Endothelial cell of umbilical vein (primary cell): ENCODE results near the gene IQCN. TPM values are rescaled to one million over a fixed set of nuclear protein-coding genes. Genes with fewer than 3 reads are reported as not detected.

Experiments
- BruUV-seq: library from RNA; stranded (reverse); fragments of 400-500 nt; replicated peaks from 2 replicates; lab custom pipeline; 2021; lab: Mats Ljungman, UMichigan
- CTCF ChIA-PET: fragments of 300-600, 350-600 bp; sonication (Branson Sonifier 250); formaldehyde crosslinking; loops from one replicate; lab custom pipeline; 2021; ENCODE audit warnings: antibody characterized with exemption, inconsistent platforms; lab: Charles Lee
- POLR2A ChIA-PET: fragments of 300-600, 350-600 bp; sonication (Branson Sonifier 250); formaldehyde crosslinking; loops from one replicate; lab custom pipeline; 2021; ENCODE audit warnings: antibody characterized with exemption, inconsistent platforms; lab: Charles Lee
- DNase-seq: peaks from one replicate; pipeline ENCODE4 v3.0.0-alpha.2; 2011; ENCODE audit warnings: low read depth, low spot score
- FAIRE-seq: peaks from 2 replicates; lab custom pipeline; 2011; peaks lifted over from hg19 to GRCh38; lab: Jason Lieb, UNC
- H2AFZ ChIP-seq: 2 replicates; pipeline ENCODE4 v1.6.0; 2012; ENCODE audit warnings: low read depth, low read length, control low read depth, inconsistent platforms
- H3K27ac ChIP-seq: 2 replicates; pipeline ENCODE4 v1.5.1; 2011; ENCODE audit warnings: low read depth, mild to moderate bottlenecking, control low read depth, low read length, moderate library complexity; ENCODE audit not compliant: insufficient read depth
- H3K27me3 ChIP-seq, 2 experiments: 2 replicates each; pipeline versions ENCODE4 v1.6.0 to v1.6.1; 2011; ENCODE audit warnings: low read length in 2 of 2, mixed read lengths in 1 of 2; ENCODE audit not compliant: control insufficient read depth in 2 of 2, insufficient read depth in 2 of 2
- H3K36me3 ChIP-seq, 2 experiments: 2 replicates in 1 of 2; 3 replicates in 1 of 2; pipeline ENCODE4 v1.5.1; 2011; ENCODE audit warnings: low read length in 2 of 2, mild to moderate bottlenecking in 1 of 2, moderate library complexity in 1 of 2; ENCODE audit not compliant: control insufficient read depth in 2 of 2, insufficient read depth in 2 of 2; ENCODE audit errors: extremely low read depth in 1 of 2
- H3K4me1 ChIP-seq: 3 replicates; pipeline ENCODE4 v1.5.1; 2011; ENCODE audit warnings: mild to moderate bottlenecking, low read length; ENCODE audit not compliant: control insufficient read depth, insufficient read depth; ENCODE audit errors: extremely low read depth
- H3K4me2 ChIP-seq: 2 replicates; pipeline ENCODE4 v1.6.1; 2011; ENCODE audit warnings: low read length, control low read depth, mixed read lengths; ENCODE audit not compliant: insufficient read depth
- H3K4me3 ChIP-seq, 3 experiments: fragments of 200-600 bp in 1 of 3; sonication (generic), shearing (Covaris generic) in 1 of 3; replicated peaks in 1 of 3; 2 replicates each; pipeline ENCODE4 v1.5.1; 2011 to 2016; ENCODE audit warnings: control low read depth in 3 of 3, low read length in 3 of 3, mild to moderate bottlenecking in 2 of 3, inconsistent platforms in 1 of 3, low read depth in 1 of 3, moderate library complexity in 1 of 3; ENCODE audit not compliant: insufficient read depth in 1 of 3
- H3K79me2 ChIP-seq: 2 replicates; pipeline ENCODE4 v1.6.0; 2012; ENCODE audit warnings: low read length, inconsistent platforms; ENCODE audit not compliant: control insufficient read depth, insufficient read depth
- H3K9ac ChIP-seq: replicated peaks from 2 replicates; pipeline ENCODE3; 2011; ENCODE audit warnings: low read length, control low read depth; ENCODE audit not compliant: insufficient read depth; ENCODE audit errors: extremely low read depth
- H3K9me1 ChIP-seq: replicated peaks from 3 replicates; pipeline ENCODE4 v1.6.0; 2011; ENCODE audit warnings: mild to moderate bottlenecking, low read length; ENCODE audit not compliant: control insufficient read depth, insufficient read depth; ENCODE audit errors: extremely low read depth
- H3K9me3 ChIP-seq: replicated peaks from 2 replicates; pipeline ENCODE4 v1.5.1; 2012; ENCODE audit warnings: low read length, inconsistent platforms; ENCODE audit not compliant: control insufficient read depth, insufficient read depth
- H4K20me1 ChIP-seq: replicated peaks from 2 replicates; pipeline ENCODE3; 2011; ENCODE audit warnings: mild to moderate bottlenecking, low read length; ENCODE audit not compliant: control insufficient read depth, insufficient read depth; ENCODE audit errors: extremely low read depth
- CTCF ChIP-seq, 2 donors: IDR thresholded peaks; 1 replicate in 1 of 2; 2 replicates in 1 of 2; pipeline ENCODE4 v1.5.1; 2011; ENCODE audit warnings: low read length in 2 of 2, mild to moderate bottlenecking in 2 of 2, moderate library complexity in 2 of 2, control low read depth in 1 of 2, inconsistent platforms in 1 of 2, low read depth in 1 of 2; ENCODE audit not compliant: insufficient read depth in 1 of 2; ENCODE audit errors: extremely low read depth in 1 of 2
- EZH2 ChIP-seq: IDR thresholded peaks from 2 replicates; pipeline ENCODE4 v1.6.1; 2012; ENCODE audit warnings: borderline replicate concordance, low read depth, mild to moderate bottlenecking, moderate library complexity, low read length, inconsistent platforms; ENCODE audit not compliant: severe bottlenecking
- FOS ChIP-seq: IDR thresholded peaks from 2 replicates; pipeline ENCODE4 v1.6.1; 2011; ENCODE audit warnings: mild to moderate bottlenecking, low read length, moderate library complexity, borderline replicate concordance; ENCODE audit not compliant: insufficient read depth
- GATA2 ChIP-seq: IDR thresholded peaks from 2 replicates; pipeline ENCODE4 v1.7.0; 2011; ENCODE audit warnings: low read depth, mild to moderate bottlenecking, moderate library complexity, mixed read lengths, low read length; ENCODE audit not compliant: insufficient read length, insufficient read depth
- JUN ChIP-seq: IDR thresholded peaks from 2 replicates; pipeline ENCODE4 v1.6.1; 2011; ENCODE audit warnings: borderline replicate concordance, low read depth; ENCODE audit not compliant: insufficient read length, insufficient read depth
- MAX ChIP-seq: IDR thresholded peaks from 2 replicates; pipeline ENCODE4 v1.6.1; 2011; ENCODE audit not compliant: insufficient read depth, insufficient read length
- MYC ChIP-seq: IDR thresholded peaks from one replicate; pipeline ENCODE4 v1.6.1; 2011; ENCODE audit warnings: mild to moderate bottlenecking, low read depth, low read length
- POLR2A ChIP-seq: IDR thresholded peaks from 2 replicates; pipeline ENCODE4 v1.6.1; 2012; ENCODE audit warnings: low read depth, mild to moderate bottlenecking, control low read depth, low read length
- POLR2AphosphoS5 ChIP-seq: IDR thresholded peaks from 2 replicates; pipeline ENCODE4 v1.6.1; 2012; ENCODE audit warnings: low read depth, mild to moderate bottlenecking, control low read depth, low read length, moderate library complexity; ENCODE audit not compliant: insufficient read depth
- dilution Hi-C: fragments of 300-500 bp; cut with MboI; formaldehyde crosslinking; loops from one replicate; pipeline ENCODE4 v1.15.0; 2019; ENCODE audit warnings: low sequenced_read_pairs; ENCODE audit not compliant: extremely low pct_ligation_motif_present
- intact Hi-C: fragments of 100-400 bp; cut with micrococcal nuclease; formaldehyde crosslinking; loops from one replicate; pipeline ENCODE4 v1.10.0; 2022
- polyA plus RNA-seq, 4 experiments: library from polyadenylated mRNA; depleted of rRNA in 3 of 4; stranded (reverse) in 3 of 4; unstranded in 1 of 4; fragments of >200 nt; gene quantifications; 2 replicates each; pipeline versions ENCODE4 v1.2.1 to v1.2.3, GENCODE V29; 2011 to 2012; ENCODE audit warnings: missing spikeins in 1 of 4
- total RNA-seq: library from RNA; stranded (reverse); gene quantifications from 2 replicates; pipeline ENCODE4 v1.2.3, GENCODE V29; 2021

The IQCN gene
- total and polyA plus RNA-seq, 2 donors (not counting 3 experiments of a cell fraction or from before 2014, with no cell fraction given) = 1.5 to 3.0 TPM

- Histone ChIP-seq H2AFZ (peak overlapping the region; percentile 46), H3K4me2 (no peak overlapping the region), H3K9me1 (no peaks in the 10 kb centered on the region), H3K4me3 (no peak overlapping the region), H3K27me3 (no peaks in the 10 kb centered on the region), H3K4me1 (peaks cover 21% of the 10 kb centered on the region), H3K79me2 (no peaks in the 10 kb centered on the region), H3K9ac (peak overlapping the region; percentile 13), H3K9me3 (no peaks in the 10 kb centered on the region), H4K20me1 (no peaks in the 10 kb centered on the region), H3K36me3 (peaks cover 0 to 2% of the 10 kb centered on the region in 2 experiments), H3K27ac (peak overlapping the region; percentile 98)
- FAIRE-seq (no peak), DNase-seq (no peak)
- TF ChIP-seq POLR2AphosphoS5 (no peak), POLR2A (no peak), EZH2 (no peak), CTCF (IDR thresholded peaks at IDR 0.05; ENCODE audit: extremely low read depth in 1 of 2, insufficient read depth in 1 of 2, low read depth in 1 of 2, low read length in 2 of 2) (no peak), JUN (no peak), MYC (no peak), MAX (no peak), FOS (no peak), GATA2 (no peak)
- intact Hi-C loops (loop anchor here (1.0 kb wide), 3 partner anchors 12 to 22 kb away; no protein-coding TSS in a partner anchor), dilution Hi-C loops (no loop called here)
- CTCF ChIA-PET = interaction anchor here (1.2 to 2.1 kb wide), 11 partner anchors 11 to 191 kb away, joined by 3 to 39 read pairs (median 7); partner anchors contain the start of genes GDF15 and LSM4
- no TSS peak for BruUV-seq
- POLR2A ChIA-PET = interaction anchor here (0.5 to 5.3 kb wide), 6 partner anchors 11 to 82 kb away, joined by 3 to 73 read pairs (median 6); partner anchors contain the start of genes GDF15, JUND and LSM4
Measured at GRCh38 chr19:18304208-18304457, 29.9 kb upstream of the IQCN start.
